Lung (tissue), 12 donors: ENCODE data around the gene EPS8L2. TPM values are rescaled to one million over a fixed set of nuclear protein-coding genes. Genes with fewer than 3 reads are reported as not detected.
A peak's percentile ranks its signal among the peaks of the same experiment; 100 is the strongest.

Source experiments
- ATAC-seq: fragments of 200-7000 bp; cut with Tn5 transposase; one replicate; pipeline ENCODE4 v1.9.1; 2020; ENCODE audit warnings: moderate number of reproducible peaks; ENCODE audit not compliant: insufficient read depth, low FRiP score
- DNase-seq, 3 donors: peaks; one replicate each; pipeline ENCODE4 v3.0.0-alpha.2; 2013 to 2017
- H3K27ac ChIP-seq, 2 donors: one replicate each; pipeline ENCODE4 v1.5.1; 2013; ENCODE audit warnings: mild to moderate bottlenecking in 2 of 2, moderate library complexity in 2 of 2, control low read depth in 1 of 2, inconsistent platforms in 1 of 2, low read depth in 1 of 2, low read length in 1 of 2
- H3K27me3 ChIP-seq, 3 donors: one replicate each; pipeline ENCODE4 v1.5.1; 2013; ENCODE audit warnings: low read length in 2 of 3; ENCODE audit not compliant: control insufficient read depth in 3 of 3, insufficient read depth in 3 of 3
- H3K36me3 ChIP-seq, 4 donors: one replicate each; pipeline ENCODE4 v1.5.1; 2013; ENCODE audit warnings: low read length in 4 of 4, mild to moderate bottlenecking in 1 of 4, moderate library complexity in 1 of 4; ENCODE audit not compliant: control insufficient read depth in 4 of 4, insufficient read depth in 4 of 4
- H3K4me1 ChIP-seq, 5 donors: one replicate each; pipeline ENCODE4 v1.5.1; 2013; ENCODE audit warnings: low read length in 5 of 5, mild to moderate bottlenecking in 2 of 5, moderate library complexity in 1 of 5; ENCODE audit not compliant: control insufficient read depth in 5 of 5, insufficient read depth in 5 of 5
- H3K4me3 ChIP-seq: one replicate; pipeline ENCODE4 v1.5.1; 2013; ENCODE audit warnings: mild to moderate bottlenecking, control low read depth, moderate library complexity
- H3K9ac ChIP-seq, 2 donors: one replicate each; pipeline ENCODE4 v1.5.1; 2013; ENCODE audit warnings: low read length in 2 of 2, control low read depth in 1 of 2; ENCODE audit not compliant: insufficient read depth in 1 of 2
- H3K9me3 ChIP-seq, 4 donors: one replicate each; pipeline ENCODE4 v1.5.1; 2013; ENCODE audit warnings: low read length in 3 of 4, mild to moderate bottlenecking in 1 of 4, moderate library complexity in 1 of 4; ENCODE audit not compliant: control insufficient read depth in 4 of 4, insufficient read depth in 3 of 4
- CTCF ChIP-seq: IDR thresholded peaks from 2 replicates; pipeline ENCODE4 v1.5.1; 2012; ENCODE audit warnings: mild to moderate bottlenecking; ENCODE audit errors: control extremely low read depth, extremely low read depth
- WGBS, 2 donors: extraction: QIAGEN DNeasy Blood & Tissue Kit; methylation state at CpG; one replicate each; pipeline ENCODE4 v1.1.7; 2013; 5-methylcytosine and 5-hydroxymethylcytosine counted together
- polyA plus RNA-seq, 2 donors: library from polyadenylated mRNA; stranded (reverse); fragments of 200-250 nt; gene quantifications; one replicate each; pipeline ENCODE4 v1.2.1, GENCODE V29; 2013
- total RNA-seq, 2 donors: library from RNA; depleted of rRNA in 1 of 2; stranded (reverse); fragments of >200 nt in 1 of 2; gene quantifications; one replicate each; pipeline ENCODE4 v1.2.1, GENCODE V29; 2014 to 2021
- donor health status: control.
- donor health status: control.
- donor health status: Bipolar disorder and iron deficiency.
- donor health status: healthy.
- donor health status: DM: yes; HTN: yes; CAD: no.

The EPS8L2 gene
- total and polyA plus RNA-seq, 4 donors, result 35.6 to 166 (median 103) TPM

- DNase-seq, result no peak
- 7 to 35% methylated on average over 1 of the region's 1 CpG for WGBS, 2 donors
Measured at GRCh38 chr11:745428-745827, 39.4 kb downstream of the EPS8L2 start.

GRCh38 chr11:746289-747157 is 40.5 kb downstream of the EPS8L2 start:
- no peak for TF ChIP-seq CTCF
- peaks cover 0 to 17% (median 6%) of the 10 kb centered on the region in 5 donors for H3K4me1 ChIP-seq
- H3K4me3 ChIP-seq, result peak overlapping the region; percentile 99
- H3K9me3 ChIP-seq, result no peaks in the 10 kb centered on the region
- no peaks in the 10 kb centered on the region for H3K36me3 ChIP-seq
- peak in 1 of 3 donors; percentile 31 for DNase-seq
- WGBS, 2 donors, result 22 to 25% methylated on average over 45 to 46 of the region's 46 CpGs
- H3K9ac ChIP-seq, result no peak overlapping the region
- peak; percentile 8 for ATAC-seq
- no peaks in the 10 kb centered on the region for H3K27me3 ChIP-seq
- H3K27ac ChIP-seq, result peak overlapping the region; percentile 93 to 96

More at GRCh38 chr11:745428-745827, 39.4 kb downstream of the EPS8L2 start:
- H3K4me1 ChIP-seq, result peaks cover 0 to 17% (median 6%) of the 10 kb centered on the region in 5 donors
- no peak for TF ChIP-seq CTCF
- H3K9me3 ChIP-seq, result no peaks in the 10 kb centered on the region
- H3K36me3 ChIP-seq, result no peaks in the 10 kb centered on the region
- H3K27me3 ChIP-seq, result no peaks in the 10 kb centered on the region
- no peak overlapping the region for H3K4me3 ChIP-seq
- no peak overlapping the region for H3K27ac ChIP-seq
- no peak overlapping the region for H3K9ac ChIP-seq
- ATAC-seq, result no peak

GRCh38 chr11:747158-748006 is 41.4 kb downstream of the EPS8L2 start, which contains the start of gene TALDO1:
TSS of gene TALDO1 (plus strand) at chr11:747464. CDS start at chr11:747482, 18 bp downstream.
- DNase-seq (peak; percentile 90 to 93 (median 92)), ATAC-seq (peak; percentile 99)
- peak; percentile 21 for TF ChIP-seq CTCF
- Histone ChIP-seq H3K27me3 (no peaks in the 10 kb centered on the region), H3K27ac (peak within 1 kb of the TSS; percentile 93 to 96), H3K9me3 (no peaks in the 10 kb centered on the region), H3K36me3 (peaks cover 0 to 2% (median 0%) of the 10 kb centered on the region in 4 donors), H3K4me1 (peaks cover 0 to 17% (median 6%) of the 10 kb centered on the region in 5 donors), H3K4me3 (peak within 1 kb of the TSS; percentile 99), H3K9ac (peak within 1 kb of the TSS; percentile 30 to 37)
- 1% methylated on average over 96 to 112 of the region's 112 CpGs for WGBS, 2 donors
